Measurements from ENCODE around the gene MIER1.
"Not testable (repeated sequence)": the region's sequence is repeated elsewhere in the genome, so short reads cannot be mapped to it uniquely, and the experiment has no call there.

Gene MIER1

DNA sequence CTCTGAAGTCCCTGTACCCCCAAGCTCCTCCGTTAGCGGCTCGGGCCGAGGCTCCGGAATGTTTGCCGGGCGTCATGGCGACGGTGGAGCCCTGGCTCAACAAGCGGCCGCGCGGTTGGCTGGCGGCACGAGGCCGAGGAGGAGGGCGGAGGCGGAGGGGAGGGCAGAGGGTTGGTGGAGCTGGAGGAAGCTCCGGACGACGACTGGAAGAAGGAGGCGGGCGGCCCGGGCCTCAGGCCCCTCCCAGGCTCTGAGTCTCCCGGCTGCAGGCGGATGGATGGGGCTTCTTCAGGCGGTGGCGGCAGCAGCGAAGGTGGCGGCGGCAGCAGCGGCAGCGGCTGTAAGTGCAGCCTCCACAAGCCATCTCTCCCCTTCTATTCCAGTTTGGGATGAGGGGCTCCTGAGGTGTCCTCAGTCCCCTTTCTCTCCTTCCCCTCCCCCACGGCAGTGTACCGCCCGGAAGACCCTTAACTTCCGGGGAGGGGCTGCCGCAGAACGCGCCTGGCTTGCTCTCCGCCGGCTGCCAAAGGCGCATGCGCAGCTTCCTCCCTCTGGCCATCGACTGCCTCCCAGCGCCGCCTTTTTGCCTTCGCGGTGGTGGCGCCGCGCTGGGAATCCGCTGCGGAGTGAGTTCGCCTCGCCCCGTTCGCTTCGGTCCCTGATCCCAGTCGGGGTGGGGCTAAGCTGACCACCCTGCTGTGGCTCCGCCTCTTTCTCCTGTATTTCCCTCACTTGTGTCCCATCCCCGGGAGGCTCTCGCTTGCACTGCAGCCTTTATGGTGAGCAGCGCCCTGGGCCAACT lies at the start of gene MIER1, which contains the start of gene DNAI4:
MIER1 (plus strand) TSS at position 235 of the 802 bp plus-strand sequence; CDS start at position 274, 39 bp downstream.
DNAI4 (minus strand) TSS at position 101 of the 802 bp plus-strand sequence; CDS start at position 76, 25 bp downstream.
- peak; percentile 94 to 97 (median 95) for DNase-seq (ENCODE audit: low read depth in 2 of 3, low spot score in 1 of 3)

GRCh38 chr1:66876664-66877063 lies 48.1 kb upstream of the MIER1 start:
- no peak for DNase-seq (ENCODE audit: low read depth in 2 of 3, low spot score in 1 of 3)

GRCh38 chr1:66889030-66889429 lies 35.8 kb upstream of the MIER1 start:
- DNase-seq (ENCODE audit: low read depth in 2 of 3, low spot score in 1 of 3), result no peak

- no peak for DNase-seq (ENCODE audit: low read depth in 2 of 3, low spot score in 1 of 3)
Measured at GRCh38 chr1:66890621-66891020, 34.2 kb upstream of the MIER1 start.

GRCh38 chr1:66893712-66894111 lies 31.1 kb upstream of the MIER1 start:
- DNase-seq (ENCODE audit: low read depth in 2 of 3, low spot score in 1 of 3), result no peak

- DNase-seq (ENCODE audit: low read depth in 2 of 3, low spot score in 1 of 3), result not testable (repeated sequence)
Measured at GRCh38 chr1:66915203-66915602, 9.6 kb upstream of the MIER1 start.

DNA sequence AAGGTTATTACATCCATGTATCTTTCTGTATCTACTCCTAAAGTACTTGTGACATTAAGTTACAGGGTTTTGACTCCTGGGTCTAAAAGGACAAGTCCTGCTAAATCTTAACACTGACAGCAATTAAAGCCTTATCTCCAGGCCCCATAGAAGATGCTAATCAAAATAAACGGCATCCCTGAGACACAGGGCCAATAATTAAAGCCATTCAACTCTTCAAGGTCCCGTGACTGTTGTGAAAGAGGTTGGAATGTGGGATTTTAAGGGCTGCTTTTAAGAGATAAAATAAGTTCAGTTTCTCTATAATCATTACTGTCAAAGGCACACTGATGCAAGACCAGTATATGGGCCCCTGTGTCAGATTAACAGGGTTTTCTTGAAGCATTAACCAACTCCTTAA lies 8.5 kb upstream of the MIER1 start:
- no peak for DNase-seq (ENCODE audit: low read depth in 2 of 3, low spot score in 1 of 3)

DNA sequence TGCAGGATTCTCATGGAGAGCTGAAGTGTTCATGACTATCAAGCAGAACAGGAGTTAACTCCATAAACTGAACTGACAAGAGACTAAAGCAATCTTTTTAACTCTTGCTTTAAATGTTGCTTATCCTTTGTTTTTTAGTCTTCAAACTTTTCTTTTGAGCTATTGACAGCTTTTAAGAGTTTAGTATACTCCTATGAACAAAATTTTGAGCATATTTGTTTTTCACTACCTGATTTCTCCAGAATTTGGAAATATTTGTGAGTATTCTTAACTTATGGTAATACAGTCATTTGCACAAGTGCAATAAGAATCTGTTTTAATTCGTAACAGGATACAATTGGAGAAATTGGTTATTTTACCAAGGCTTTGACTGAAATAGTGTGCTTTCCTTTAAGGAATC lies 7.3 kb upstream of the MIER1 start:
- no peak for DNase-seq (ENCODE audit: low read depth in 2 of 3, low spot score in 1 of 3)

GRCh38 chr1:66919063-66919462 lies 5.7 kb upstream of the MIER1 start:
- no peak for DNase-seq (ENCODE audit: low read depth in 2 of 3, low spot score in 1 of 3)

- no peak for DNase-seq (ENCODE audit: low read depth in 2 of 3, low spot score in 1 of 3)
Measured at GRCh38 chr1:66919828-66920227, 5.0 kb upstream of the MIER1 start.

- no peak for DNase-seq (ENCODE audit: low read depth in 2 of 3, low spot score in 1 of 3)
Measured at GRCh38 chr1:66920543-66920942, 4.2 kb upstream of the MIER1 start.

DNA sequence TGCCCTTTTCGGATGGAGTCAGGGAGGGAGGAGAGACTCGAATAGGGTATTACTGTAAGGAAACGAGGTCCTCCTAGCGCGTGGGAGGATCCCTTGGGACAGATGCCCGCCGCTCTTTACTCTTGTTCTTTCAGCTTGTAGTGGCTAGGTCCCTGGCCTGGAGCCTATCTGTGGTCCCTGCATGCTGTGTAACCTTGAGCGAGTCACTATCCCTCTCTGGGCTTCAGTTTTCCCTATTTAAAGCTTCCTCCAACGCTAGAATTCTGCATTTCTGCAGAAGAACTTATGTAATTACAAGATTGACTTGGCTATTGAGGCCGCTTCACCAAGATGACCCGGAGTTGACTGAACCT lies 744 bp downstream of the MIER1 start:
- no peak for DNase-seq (ENCODE audit: low read depth in 2 of 3, low spot score in 1 of 3)

DNA sequence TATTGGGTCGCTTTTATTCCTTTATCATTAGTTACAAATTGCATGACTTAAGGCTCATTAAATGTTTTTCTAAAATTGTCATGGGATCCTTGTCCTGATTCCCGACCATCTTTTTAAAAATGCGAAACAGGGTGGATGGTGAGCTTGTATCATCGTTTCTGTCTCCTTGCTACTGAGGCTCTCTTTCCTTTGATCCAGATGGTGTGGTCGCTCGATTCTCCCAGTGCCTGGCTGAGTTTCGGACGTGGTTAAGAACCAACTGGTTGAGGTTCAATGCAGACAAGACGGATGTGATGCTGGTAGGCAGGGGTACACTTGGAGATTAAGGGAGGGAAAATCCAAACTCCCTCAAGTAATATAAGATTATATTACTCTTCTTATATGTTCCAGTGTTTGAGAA lies 1.2 kb downstream of the MIER1 start:
- DNase-seq (ENCODE audit: low read depth in 2 of 3, low spot score in 1 of 3), result no peak

- no peak for DNase-seq (ENCODE audit: low read depth in 2 of 3, low spot score in 1 of 3)
Measured at GRCh38 chr1:66927528-66927927, 2.7 kb downstream of the MIER1 start.

- no peak for DNase-seq (ENCODE audit: low read depth in 2 of 3, low spot score in 1 of 3)
Measured at GRCh38 chr1:66929146-66929688, 4.4 kb downstream of the MIER1 start.

DNA sequence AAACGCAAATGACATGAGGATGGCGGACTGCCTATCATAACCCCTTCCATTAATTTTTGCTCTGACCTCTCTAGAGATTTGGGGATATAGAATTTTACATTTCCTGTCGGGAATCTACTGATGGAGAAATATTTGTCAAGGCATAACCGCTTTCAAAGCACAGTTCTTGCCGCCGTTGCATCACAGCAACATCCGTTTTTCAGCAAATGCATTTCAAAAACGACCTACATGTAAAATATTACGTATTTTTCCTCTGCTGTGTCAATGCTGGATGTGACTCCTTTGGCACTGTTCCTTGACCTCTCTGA lies 4.9 kb downstream of the MIER1 start:
- DNase-seq (ENCODE audit: low read depth in 2 of 3, low spot score in 1 of 3), result no peak

DNA sequence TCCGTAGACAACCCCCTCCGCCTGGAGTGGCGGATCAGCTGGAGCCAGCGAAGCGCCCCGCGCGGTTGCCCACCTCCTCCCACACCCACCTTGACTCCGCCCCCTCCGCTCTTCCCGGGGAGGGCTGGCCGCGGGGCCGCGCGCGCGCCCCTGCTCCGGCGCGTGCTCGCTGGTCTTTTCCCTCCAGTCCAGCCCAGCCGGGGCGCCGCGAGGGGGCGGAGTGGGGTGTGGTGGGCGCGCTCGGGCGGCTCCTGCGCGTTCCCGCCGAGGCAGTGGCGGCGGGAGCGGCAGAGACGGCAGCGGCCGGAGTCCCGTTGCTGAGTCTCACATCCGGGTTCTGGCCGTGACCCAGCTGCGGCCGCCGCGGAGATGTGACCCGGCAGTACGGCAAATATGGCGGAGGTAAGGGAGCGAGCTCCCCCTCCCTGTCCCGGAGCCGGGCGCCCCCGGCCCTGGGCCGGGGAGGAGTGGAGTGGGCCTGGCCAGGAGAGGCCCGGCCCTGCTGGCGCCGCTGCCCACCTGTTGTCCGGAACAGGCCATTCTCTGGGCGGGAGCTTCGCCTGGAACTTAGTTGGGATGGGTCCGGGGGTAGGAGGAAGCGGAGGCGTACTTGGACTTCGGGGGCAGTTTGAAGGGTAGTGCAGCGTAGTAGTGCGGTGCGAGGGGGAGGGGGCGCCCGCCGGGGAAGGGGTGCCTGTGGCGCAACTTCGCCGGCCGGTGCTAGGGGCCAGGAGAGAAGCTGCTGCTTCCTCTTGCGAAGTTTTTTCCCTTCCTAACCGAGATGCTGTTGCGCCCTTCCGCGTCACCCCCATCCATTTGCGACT lies 5.4 kb downstream of the MIER1 start:
- DNase-seq (ENCODE audit: low read depth in 2 of 3, low spot score in 1 of 3), result peak; percentile 84 to 89 (median 84)

GRCh38 chr1:66930823-66931174 lies 6.0 kb downstream of the MIER1 start:
- no peak for DNase-seq (ENCODE audit: low read depth in 2 of 3, low spot score in 1 of 3)

DNA sequence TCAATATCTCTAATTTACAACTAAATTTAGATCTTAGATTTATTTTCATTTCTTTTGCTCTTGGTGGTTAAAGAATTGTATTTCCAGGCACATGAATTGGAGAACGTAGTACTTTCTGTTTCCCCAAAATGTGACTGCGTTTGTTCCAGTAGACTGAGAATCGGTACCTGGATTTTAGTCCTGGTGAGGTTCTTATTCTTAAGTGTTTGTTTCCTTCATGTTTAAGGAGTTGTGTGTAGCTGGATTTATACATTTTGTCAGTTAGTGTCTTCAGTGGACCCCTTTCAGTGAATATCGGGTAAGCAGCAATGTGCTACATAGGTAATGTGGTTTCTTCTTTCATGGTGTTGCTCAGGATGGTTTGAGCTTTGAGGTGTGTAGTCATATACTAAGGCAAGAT lies 6.8 kb downstream of the MIER1 start:
- no peak for DNase-seq (ENCODE audit: low read depth in 2 of 3, low spot score in 1 of 3)

DNA sequence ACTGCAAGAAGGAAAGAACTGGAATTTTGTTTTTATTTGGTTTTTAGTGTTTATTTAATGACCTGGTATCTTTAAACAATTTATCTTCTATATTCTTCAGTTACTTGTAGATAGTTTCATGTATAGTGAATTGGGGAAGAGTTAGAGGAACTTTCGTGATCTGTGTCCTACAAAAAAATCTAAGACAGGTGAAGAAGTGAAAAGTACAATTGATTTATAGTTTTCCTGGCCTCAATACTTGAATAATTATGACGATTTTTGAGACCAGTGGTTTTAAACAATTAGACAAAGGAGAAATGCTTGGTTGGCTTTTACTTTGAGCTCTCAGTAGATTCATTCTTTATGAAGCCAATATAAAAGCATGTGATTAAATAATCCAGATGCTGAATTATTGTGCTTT lies 7.5 kb downstream of the MIER1 start:
- DNase-seq (ENCODE audit: low read depth in 2 of 3, low spot score in 1 of 3), result no peak

DNA sequence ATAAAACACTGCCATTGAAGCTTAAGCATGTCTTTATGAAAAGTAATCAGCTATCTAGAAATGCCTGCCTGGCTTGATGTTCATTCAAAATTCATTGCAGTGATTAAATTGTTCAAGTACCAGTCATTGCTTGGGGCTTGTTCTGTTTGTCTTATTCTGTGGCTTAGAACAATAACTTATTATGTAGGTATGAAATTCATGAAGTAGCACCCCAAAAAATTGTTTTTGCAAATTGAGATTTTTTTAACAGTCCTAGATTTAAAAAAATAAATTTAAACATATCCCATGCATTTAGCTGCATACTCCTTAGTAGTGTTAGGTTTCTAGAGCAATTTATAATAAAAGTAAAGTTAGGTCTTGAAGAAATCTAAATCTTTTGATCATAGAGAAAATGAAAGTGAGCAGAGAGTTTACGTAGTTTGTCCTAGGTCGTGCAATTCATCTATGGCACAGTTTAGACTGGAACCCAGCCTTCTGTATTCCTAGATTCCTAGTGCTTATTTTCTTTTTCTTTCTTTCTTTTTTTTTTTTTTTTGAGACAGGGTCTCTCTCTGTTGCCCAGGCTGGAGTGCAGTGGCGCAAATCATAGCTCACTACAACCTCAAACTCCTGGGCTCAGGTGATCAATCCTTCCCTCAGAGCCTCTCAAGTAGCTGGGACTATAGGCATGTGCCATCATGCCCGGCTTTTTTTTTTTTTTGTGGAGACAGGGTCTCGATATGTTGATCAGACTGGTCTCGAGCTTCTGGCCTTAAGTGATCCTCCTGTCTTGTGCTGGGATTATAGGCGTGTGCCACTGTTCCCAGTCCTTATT lies 9.3 kb downstream of the MIER1 start:
- DNase-seq (ENCODE audit: low read depth in 2 of 3, low spot score in 1 of 3), result no peak
